ENCODE results near the gene BICC1. TPM values are rescaled to one million over a fixed set of nuclear protein-coding genes. Genes with fewer than 3 reads are reported as not detected.

Gene BICC1
- polyA plus RNA-seq, 1 experiment, result 25.6 TPM

DNA sequence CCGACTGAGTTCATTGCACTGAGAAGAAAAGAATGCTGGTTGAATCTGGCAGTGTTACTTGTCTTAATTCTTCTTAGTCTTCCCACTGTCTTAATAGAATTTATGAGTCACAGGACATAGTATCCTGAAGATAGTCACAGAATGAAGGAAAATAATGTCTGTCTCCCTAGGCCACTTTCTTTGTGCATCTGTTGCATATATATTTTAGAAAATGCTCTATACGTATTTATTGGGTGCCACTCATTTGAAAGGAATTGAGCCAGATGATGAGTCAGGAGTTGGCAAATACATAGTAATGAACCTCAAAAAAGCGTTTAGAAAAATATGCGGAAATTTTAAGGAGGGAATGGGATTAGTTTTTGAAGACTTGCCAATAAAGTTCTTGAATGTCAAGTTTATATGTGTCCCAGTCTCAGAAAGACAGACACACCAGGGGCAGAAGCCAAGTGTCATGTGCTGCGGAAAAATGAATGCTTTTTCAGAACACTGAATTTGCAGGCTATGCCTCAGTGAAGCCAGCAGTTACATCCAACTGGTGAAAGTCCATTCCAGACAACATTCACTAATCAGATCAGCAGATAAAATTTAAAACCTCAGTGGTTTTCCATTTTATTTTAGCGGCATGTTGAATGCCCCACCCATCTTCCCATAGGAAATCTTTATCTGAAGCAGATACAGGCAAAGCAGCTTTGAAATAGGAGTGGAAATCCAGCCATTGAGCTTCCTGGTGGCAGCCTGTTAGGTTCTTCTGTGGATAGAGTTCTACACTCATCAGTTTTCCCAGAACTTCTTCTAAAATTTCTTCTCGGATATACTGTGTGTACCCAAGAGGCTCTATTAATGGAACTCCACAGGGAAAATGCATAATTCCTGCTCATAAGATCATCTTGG lies 308.4 kb downstream of the BICC1 start:
- Histone ChIP-seq H3K27me3 (ENCODE audit: control insufficient read depth, insufficient read depth, low read length) (no peaks in the 10 kb centered on the region), H3K4me3 (ENCODE audit: low read depth, low read length) (no peak overlapping the region), H3K9me3 (ENCODE audit: control insufficient read depth, insufficient read depth, low read length) (no peaks in the 10 kb centered on the region), H3K27ac (ENCODE audit: low read depth, low read length) (no peak overlapping the region)
- ChIA-PET POLR2A (no interaction called here), CTCF (interaction anchor here (1.0 to 1.1 kb wide), 2 partner anchors 131 to 804 kb away, joined by 3 read pairs; no protein-coding TSS in a partner anchor)
- peak; percentile 16 for DNase-seq (ENCODE audit: low read depth, low spot score)
- TF ChIP-seq, protein P1, sequence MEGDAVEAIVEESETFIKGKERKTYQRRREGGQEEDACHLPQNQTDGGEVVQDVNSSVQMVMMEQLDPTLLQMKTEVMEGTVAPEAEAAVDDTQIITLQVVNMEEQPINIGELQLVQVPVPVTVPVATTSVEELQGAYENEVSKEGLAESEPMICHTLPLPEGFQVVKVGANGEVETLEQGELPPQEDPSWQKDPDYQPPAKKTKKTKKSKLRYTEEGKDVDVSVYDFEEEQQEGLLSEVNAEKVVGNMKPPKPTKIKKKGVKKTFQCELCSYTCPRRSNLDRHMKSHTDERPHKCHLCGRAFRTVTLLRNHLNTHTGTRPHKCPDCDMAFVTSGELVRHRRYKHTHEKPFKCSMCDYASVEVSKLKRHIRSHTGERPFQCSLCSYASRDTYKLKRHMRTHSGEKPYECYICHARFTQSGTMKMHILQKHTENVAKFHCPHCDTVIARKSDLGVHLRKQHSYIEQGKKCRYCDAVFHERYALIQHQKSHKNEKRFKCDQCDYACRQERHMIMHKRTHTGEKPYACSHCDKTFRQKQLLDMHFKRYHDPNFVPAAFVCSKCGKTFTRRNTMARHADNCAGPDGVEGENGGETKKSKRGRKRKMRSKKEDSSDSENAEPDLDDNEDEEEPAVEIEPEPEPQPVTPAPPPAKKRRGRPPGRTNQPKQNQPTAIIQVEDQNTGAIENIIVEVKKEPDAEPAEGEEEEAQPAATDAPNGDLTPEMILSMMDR (IDR thresholded peaks at IDR 0.05; ENCODE audit: low read depth, low read length), result no peak

DNA sequence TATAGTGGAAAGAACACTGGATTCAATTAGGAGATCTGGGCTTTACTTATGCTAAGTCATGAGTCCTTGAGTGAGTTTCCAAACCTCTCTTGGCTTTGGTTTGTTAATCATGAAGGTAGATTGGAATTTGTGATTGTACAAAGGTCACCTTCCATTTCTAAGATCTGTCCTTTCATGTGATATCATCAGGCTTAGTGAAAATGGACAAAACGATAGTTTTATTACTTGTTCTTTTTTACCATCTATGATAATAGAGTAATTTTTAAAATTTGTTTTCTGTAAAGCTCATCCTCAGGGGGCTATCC lies 309.0 kb downstream of the BICC1 start:
- no peak overlapping the region for H3K27ac ChIP-seq (ENCODE audit: low read depth, low read length)
- no peak overlapping the region for H3K4me3 ChIP-seq (ENCODE audit: low read depth, low read length)
- no peaks in the 10 kb centered on the region for H3K27me3 ChIP-seq (ENCODE audit: control insufficient read depth, insufficient read depth, low read length)
- no peaks in the 10 kb centered on the region for H3K9me3 ChIP-seq (ENCODE audit: control insufficient read depth, insufficient read depth, low read length)
- TF ChIP-seq, protein P1 (IDR thresholded peaks at IDR 0.05; ENCODE audit: low read depth, low read length), result no peak
- POLR2A ChIA-PET, result no interaction called here
- DNase-seq (ENCODE audit: low read depth, low spot score), result no peak
- CTCF ChIA-PET, result interaction anchor here (0.7 to 1.1 kb wide), 3 partner anchors 130 to 803 kb away, joined by 3 read pairs; no protein-coding TSS in a partner anchor

DNA sequence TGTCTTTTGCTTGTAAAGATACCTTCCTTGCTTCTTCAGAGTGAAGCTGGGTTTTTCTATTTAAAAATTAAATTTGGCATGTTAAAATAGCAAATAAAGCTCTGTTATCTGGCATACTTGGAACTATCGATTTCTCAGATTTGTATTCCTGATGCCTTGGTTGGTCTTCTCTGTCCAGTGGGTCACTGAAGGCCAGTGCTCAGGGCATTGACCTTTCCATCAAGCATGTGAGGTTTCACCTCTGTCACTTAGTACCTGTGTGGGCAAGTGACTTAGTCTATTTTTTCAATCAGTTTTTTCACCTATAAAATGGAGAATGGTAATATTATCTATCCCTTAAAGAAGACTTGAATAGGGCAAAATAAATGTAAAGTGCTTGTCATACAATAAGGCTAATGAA lies 311.3 kb downstream of the BICC1 start:
- no peaks in the 10 kb centered on the region for H3K9me3 ChIP-seq (ENCODE audit: control insufficient read depth, insufficient read depth, low read length)
- H3K27me3 ChIP-seq (ENCODE audit: control insufficient read depth, insufficient read depth, low read length), result no peaks in the 10 kb centered on the region
- CTCF ChIA-PET, result no interaction called here
- H3K4me3 ChIP-seq (ENCODE audit: low read depth, low read length), result no peak overlapping the region
- TF ChIP-seq, protein P1 (IDR thresholded peaks at IDR 0.05; ENCODE audit: low read depth, low read length), result no peak
- H3K27ac ChIP-seq (ENCODE audit: low read depth, low read length), result no peak overlapping the region
- no peak for DNase-seq (ENCODE audit: low read depth, low spot score)
- POLR2A ChIA-PET, result no interaction called here

DNA sequence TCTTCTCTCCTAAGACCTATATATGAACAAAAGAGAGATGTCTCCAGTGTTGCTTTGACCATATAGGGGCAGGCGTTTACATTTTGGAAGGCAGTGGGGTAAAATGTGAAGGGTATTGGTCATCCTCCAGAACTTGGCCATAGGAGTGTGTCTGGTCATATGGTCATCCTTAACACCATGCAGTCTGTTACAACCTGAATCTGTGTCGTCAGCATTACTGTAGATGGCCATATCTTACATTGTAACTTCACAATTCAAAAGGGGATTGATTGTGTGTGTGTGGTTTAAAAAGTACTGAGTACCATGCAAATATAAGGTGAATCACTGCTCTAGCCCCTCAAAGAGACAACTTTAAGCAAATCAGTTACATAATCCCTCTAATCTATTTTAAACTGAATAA lies 311.7 kb downstream of the BICC1 start:
- no peak overlapping the region for H3K4me3 ChIP-seq (ENCODE audit: low read depth, low read length)
- H3K27ac ChIP-seq (ENCODE audit: low read depth, low read length), result no peak overlapping the region
- CTCF ChIA-PET, result no interaction called here
- POLR2A ChIA-PET, result no interaction called here
- H3K9me3 ChIP-seq (ENCODE audit: control insufficient read depth, insufficient read depth, low read length), result no peaks in the 10 kb centered on the region
- no peak for DNase-seq (ENCODE audit: low read depth, low spot score)
- TF ChIP-seq, protein P1 (IDR thresholded peaks at IDR 0.05; ENCODE audit: low read depth, low read length), result no peak
- H3K27me3 ChIP-seq (ENCODE audit: control insufficient read depth, insufficient read depth, low read length), result no peaks in the 10 kb centered on the region

DNA sequence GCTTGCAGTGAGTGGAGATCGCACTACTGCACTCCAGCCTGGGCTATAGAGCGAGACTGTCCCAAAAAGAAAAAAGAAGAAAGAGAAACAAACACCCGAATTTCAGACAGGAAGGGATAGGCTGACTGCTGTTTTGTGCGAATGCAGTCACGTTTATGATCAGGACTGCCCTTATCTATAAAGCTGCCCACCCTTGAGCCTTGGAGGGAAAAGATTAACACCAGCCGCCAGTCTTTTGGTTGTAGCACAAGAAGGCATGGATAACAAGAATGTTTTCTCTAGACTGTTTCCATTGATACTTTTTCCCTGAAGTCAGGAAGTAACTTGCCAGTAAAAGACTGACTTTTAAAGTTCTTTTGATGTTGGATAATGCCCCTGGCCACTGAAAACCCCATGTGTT lies 314.0 kb downstream of the BICC1 start:
- DNase-seq (ENCODE audit: low read depth, low spot score), result no peak
- POLR2A ChIA-PET, result no interaction called here
- no peak overlapping the region for H3K4me3 ChIP-seq (ENCODE audit: low read depth, low read length)
- TF ChIP-seq, protein P1 (IDR thresholded peaks at IDR 0.05; ENCODE audit: low read depth, low read length), result no peak
- no peak overlapping the region for H3K27ac ChIP-seq (ENCODE audit: low read depth, low read length)
- H3K27me3 ChIP-seq (ENCODE audit: control insufficient read depth, insufficient read depth, low read length), result no peaks in the 10 kb centered on the region
- no peaks in the 10 kb centered on the region for H3K9me3 ChIP-seq (ENCODE audit: control insufficient read depth, insufficient read depth, low read length)
- CTCF ChIA-PET, result no interaction called here
